K562 (cell line): Measurements from ENCODE around the gene DDX11. TPM values are rescaled to one million over a fixed set of nuclear protein-coding genes. Genes with fewer than 3 reads are reported as not detected.
"Not testable (repeated sequence)": the region's sequence is repeated elsewhere in the genome, so short reads cannot be mapped to it uniquely, and the experiment has no call there.

Experiments used
- ATAC-seq: fragments of 200-7000 bp; cut with Tn5 transposase; 3 replicates; pipeline ENCODE4 v1.9.1; 2020; ENCODE audit warnings: moderate library complexity
- Bru-seq: library from RNA; stranded (reverse); fragments of 400-500 nt; gene quantifications from one replicate; lab custom pipeline; 2021; lab: Mats Ljungman, UMichigan
- BruChase-seq, 2 experiments: library from RNA; stranded (reverse); fragments of 400-500 nt; gene quantifications; one replicate each; lab custom pipeline; 2021; lab: Mats Ljungman, UMichigan
- BruUV-seq: library from RNA; stranded (reverse); fragments of 400-500 nt; replicated peaks from 2 replicates; lab custom pipeline; 2021; lab: Mats Ljungman, UMichigan
- CTCF ChIA-PET: fragments of 300-600 bp; formaldehyde crosslinking; extraction: SDS; loops from one replicate; lab custom pipeline; 2021; ENCODE audit warnings: low intra/inter-chr PET ratio; lab: Yijun Ruan, JAX
- POLR2A ChIA-PET: fragments of 300-600, 350-650 bp; sonication (Branson Sonifier 250); formaldehyde crosslinking; extraction: SDS; loops from one replicate; lab custom pipeline; 2021; ENCODE audit warnings: antibody characterized with exemption, inconsistent platforms; lab: Yijun Ruan, JAX
- DNase-seq, 4 experiments: peaks; one replicate each; pipeline versions ENCODE4 v3.0.0 to v3.0.0-alpha.2; 2011 to 2018; ENCODE audit warnings: low spot score in 3 of 4, mixed read lengths in 3 of 4; ENCODE audit errors: extremely low read depth in 1 of 4
- FAIRE-seq: peaks from 2 replicates; lab custom pipeline; 2011; peaks lifted over from hg19 to GRCh38; lab: Jason Lieb, UNC
- H2AFZ ChIP-seq: 2 replicates; pipeline ENCODE4 v1.6.0; 2011; ENCODE audit warnings: low read depth, low read length, control low read depth, inconsistent platforms
- H3K27ac ChIP-seq: fragments of 200-600 bp; 3 replicates; pipeline ENCODE4 v1.8.0; 2011; ENCODE audit warnings: low read depth, mild to moderate bottlenecking, control low read depth, inconsistent platforms, low read length, moderate library complexity, mixed read lengths; ENCODE audit errors: extremely low read depth
- H3K27me3 ChIP-seq, 2 experiments: fragments of 300-600 bp in 1 of 2; 2 replicates in 1 of 2; 3 replicates in 1 of 2; pipeline versions ENCODE4 v1.6.0 to v1.8.0; 2011; ENCODE audit warnings: inconsistent platforms in 2 of 2, low read length in 2 of 2, mild to moderate bottlenecking in 1 of 2, mixed read lengths in 1 of 2, moderate library complexity in 1 of 2; ENCODE audit not compliant: control insufficient read depth in 2 of 2, insufficient read depth in 2 of 2
- H3K36me3 ChIP-seq: fragments of 300-600 bp; 3 replicates; pipeline ENCODE4 v1.8.0; 2011; ENCODE audit warnings: mild to moderate bottlenecking, low read length, inconsistent platforms; ENCODE audit not compliant: control insufficient read depth, insufficient read depth
- H3K4me1 ChIP-seq, 2 experiments: fragments of 200-600 bp in 1 of 2; replicated peaks in 1 of 2; 2 replicates in 1 of 2; 3 replicates in 1 of 2; pipeline versions ENCODE4 v1.5.1 to v1.8.0; 2011; ENCODE audit warnings: inconsistent platforms in 2 of 2, low read length in 2 of 2, mild to moderate bottlenecking in 1 of 2, mixed read lengths in 1 of 2, moderate library complexity in 1 of 2; ENCODE audit not compliant: control insufficient read depth in 2 of 2, insufficient read depth in 2 of 2
- H3K4me2 ChIP-seq: 2 replicates; pipeline ENCODE4 v1.6.1; 2011; ENCODE audit warnings: low read length, control low read depth, inconsistent platforms, mixed read lengths; ENCODE audit not compliant: insufficient read depth
- H3K4me3 ChIP-seq: fragments of 200-600 bp; sonication (generic), shearing (Covaris generic); 2 replicates; pipeline ENCODE4 v1.5.1; 2016; ENCODE audit warnings: control low read depth, inconsistent platforms
- H3K79me2 ChIP-seq: fragments of 200-600 bp; 3 replicates; pipeline ENCODE4 v1.8.0; 2011; ENCODE audit warnings: low read length, inconsistent platforms; ENCODE audit not compliant: control insufficient read depth, insufficient read depth
- H3K9ac ChIP-seq, 2 experiments: 2 replicates each; pipeline versions ENCODE4 v1.6.0 to v1.6.1; 2011; ENCODE audit warnings: low read depth in 2 of 2, low read length in 2 of 2, control low read depth in 1 of 2, inconsistent platforms in 1 of 2, mild to moderate bottlenecking in 1 of 2, mixed read lengths in 1 of 2; ENCODE audit not compliant: insufficient read depth in 1 of 2
- H3K9me1 ChIP-seq: one replicate; pipeline ENCODE4 v1.6.0; 2011; ENCODE audit warnings: inconsistent platforms, mild to moderate bottlenecking, low read length, moderate library complexity; ENCODE audit not compliant: control insufficient read depth, insufficient read depth
- H3K9me3 ChIP-seq: replicated peaks from 2 replicates; pipeline ENCODE4 v1.5.1; 2011; ENCODE audit warnings: low read depth, low read length, inconsistent platforms; ENCODE audit not compliant: control insufficient read depth, insufficient read depth
- H4K20me1 ChIP-seq: replicated peaks from 2 replicates; pipeline ENCODE4 v1.6.1; 2011; ENCODE audit warnings: low read length, inconsistent platforms, mixed read lengths; ENCODE audit not compliant: control insufficient read depth, insufficient read depth
- CBFA2T2 ChIP-seq: fragments of 450-650 bp; conservative IDR thresholded peaks from 2 replicates; pipeline ENCODE4 v1.6.1; 2017; ENCODE audit warnings: mild to moderate bottlenecking
- E2F1 ChIP-seq: sonication (generic); formaldehyde crosslinking; IDR thresholded peaks from 2 replicates; pipeline ENCODE4 v1.8.1; 2023; ENCODE audit warnings: mild to moderate bottlenecking, missing genetic modification reagents, moderate library complexity
- HNRNPLL ChIP-seq: fragments of 200-400 bp; formaldehyde crosslinking; IDR thresholded peaks from 2 replicates; pipeline ENCODE4 v1.6.1; 2017; ENCODE audit warnings: low read length, low read depth, mild to moderate bottlenecking; ENCODE audit not compliant: poor library complexity, severe bottlenecking
- MYC ChIP-seq, 2 experiments: fragments of 250-450 bp in 1 of 2; sonication (Bioruptor Pico) in 1 of 2; IDR thresholded peaks; 2 replicates each; pipeline versions ENCODE4 v1.5.1 to v1.6.1; 2012 to 2021; ENCODE audit warnings: low read depth in 2 of 2, borderline replicate concordance in 1 of 2, improper control_type of control experiment in 1 of 2, low read length in 1 of 2, mild to moderate bottlenecking in 1 of 2, moderate library complexity in 1 of 2
- SRF ChIP-seq, 2 experiments: fragments of 250-450, 450-650 bp in 1 of 2; sonication (Bioruptor Pico) in 1 of 2; sonication (generic) in 1 of 2; formaldehyde crosslinking; IDR thresholded peaks; 2 replicates each; pipeline versions ENCODE4 v1.5.0 to v1.5.1; 2020 to 2022; ENCODE audit warnings: mild to moderate bottlenecking in 1 of 2, missing genetic modification reagents in 1 of 2
- SUPT5H ChIP-seq: fragments of 450-650 bp; IDR thresholded peaks from 2 replicates; pipeline ENCODE4 v1.6.1; 2016
- TFAP4 ChIP-seq: sonication (generic); formaldehyde crosslinking; IDR thresholded peaks from 2 replicates; pipeline ENCODE4 v1.8.0; 2022; ENCODE audit warnings: missing genetic modification reagents, mild to moderate bottlenecking, moderate library complexity, borderline replicate concordance
- ZBTB7A ChIP-seq: IDR thresholded peaks from 2 replicates; pipeline ENCODE4 v1.6.1; 2011; ENCODE audit warnings: low read depth, mild to moderate bottlenecking, low read length, moderate library complexity, borderline replicate concordance; ENCODE audit not compliant: control insufficient read depth
- WGBS: fragments of 100-300 bp; shearing (Covaris generic); methylation state at CpG from one replicate; pipeline ENCODE4 v1.1.6; 2016; ENCODE audit warnings: low coverage, mixed read lengths; ENCODE audit not compliant: insufficient coverage; ENCODE audit errors: missing lambda C conversion rate; 5-methylcytosine and 5-hydroxymethylcytosine counted together
- in situ Hi-C: fragments of 300-500 bp; cut with MboI; formaldehyde crosslinking; loops from 4 replicates; pipeline ENCODE4 v1.15.0; 2018; ENCODE audit warnings: inconsistent platforms, mixed read lengths
- intact Hi-C: fragments of 100-400 bp; cut with micrococcal nuclease; formaldehyde crosslinking; loops from 2 replicates; pipeline ENCODE4 v1.14.2; 2022
- long read RNA-seq, 3 experiments: library from polyadenylated mRNA in 2 of 3; library from RNA in 1 of 3; unstranded in 2 of 3; stranded (forward) in 1 of 3; transcript quantifications; one replicate each; pipeline ENCODE4 v2.0.0, GENCODE V29; 2019 to 2022
- polyA minus RNA-seq, 3 experiments: library from RNA; depleted of rRNA, polyadenylated mRNA; stranded (reverse); fragments of >200 nt; gene quantifications; 2 replicates each; pipeline ENCODE4 v1.2.3, GENCODE V29; 2011
- polyA plus RNA-seq, 8 experiments: library from polyadenylated mRNA; depleted of rRNA in 4 of 8; stranded (reverse) in 5 of 8; unstranded in 3 of 8; fragments of >200 nt; fragmentation: Nextera tagmentation in 2 of 8; fragmentation: Illumina TruSeq in 1 of 8; extraction: Ambion mirVana in 2 of 8; extraction: Trizol in 1 of 8; gene quantifications; 2 replicates each; pipeline versions ENCODE4 v1.2.1 to v1.2.3, GENCODE V29; 2011 to 2014; ENCODE audit warnings: inconsistent platforms in 1 of 8, missing spikeins in 1 of 8
- total RNA-seq, 7 experiments: library from RNA; depleted of rRNA in 6 of 7; stranded (reverse); fragments of >200 nt in 6 of 7; fragmentation: Illumina TruSeq in 2 of 7; extraction: Trizol in 2 of 7; gene quantifications; 2 replicates each; pipeline versions ENCODE4 v1.2.1 to v1.2.3, GENCODE V29; 2011 to 2021; ENCODE audit warnings: low replicate concordance in 1 of 7
- TF ChIP-seq, protein P1 (sequence below), 2 experiments: fragments of 450-650 bp; conservative IDR thresholded peaks; 2 replicates each; pipeline ENCODE4 v1.6.1; 2017; ENCODE audit warnings: mild to moderate bottlenecking in 2 of 2, moderate library complexity in 2 of 2

Gene DDX11
- total RNA-seq (2011; cell fraction: chromatin; rRNA removed; ENCODE audit: low replicate concordance): 399 and 677 TPM in 2 replicates
- 337 and 381 TPM in 2 replicates for total RNA-seq (2011; cell fraction: nucleolus; rRNA removed)
- 261 and 283 TPM in 2 replicates for total RNA-seq (2011; cell fraction: nucleoplasm; rRNA removed)
- total RNA-seq (2014; rRNA removed): 47.6 and 52.0 TPM in 2 replicates
- total RNA-seq (2014; rRNA removed; fragmentation: Illumina TruSeq; extraction: Trizol): 29.9 and 30.0 TPM in 2 replicates
- 35.3 and 37.5 TPM in 2 replicates for total RNA-seq (2015; rRNA removed; fragmentation: Illumina TruSeq; extraction: Trizol)
- total RNA-seq (2021): 88.9 and 93.2 TPM in 2 replicates
- polyA plus RNA-seq (2011; rRNA removed): 47.1 and 55.0 TPM in 2 replicates
- 29.8 and 31.9 TPM in 2 replicates for polyA plus RNA-seq (2011; cell fraction: cytosol; rRNA removed)
- polyA plus RNA-seq (2011; cell fraction: nucleus; rRNA removed): 348 and 459 TPM in 2 replicates
- polyA plus RNA-seq (2012): 57.0 and 73.6 TPM in 2 replicates
- 42.5 and 45.3 TPM in 2 replicates for polyA plus RNA-seq (2014; fragmentation: Illumina TruSeq; extraction: Trizol)
- 1 to 10 TPM; 3.6 to 5.5 TPM for polyA plus RNA-seq (2014; fragmentation: Nextera tagmentation; extraction: Ambion mirVana)
- polyA plus RNA-seq (2014; rRNA removed): 70.7 and 73.1 TPM in 2 replicates
- polyA minus RNA-seq (2011; rRNA and poly(A)+ RNA removed): 53.7 and 55.3 TPM in 2 replicates
- 22.5 and 25.8 TPM in 2 replicates for polyA minus RNA-seq (2011; cell fraction: cytosol; rRNA and poly(A)+ RNA removed)
- polyA minus RNA-seq (2011; cell fraction: nucleus; rRNA and poly(A)+ RNA removed): 140 and 145 TPM in 2 replicates
- Bru-seq, nascent RNA: percentile 82 among the genes with signal in this experiment
- percentile 75 among the genes with signal in this experiment for BruChase-seq, experiment 1, labeled RNA remaining after a 2-hour chase
- BruChase-seq, experiment 2, labeled RNA remaining after a 6-hour chase: percentile 81 among the genes with signal in this experiment
- long read RNA-seq, experiment 1, transcript DDX11-223 (27 exons, 3,079 nt): major isoform, 26 of 130 reads
- long read RNA-seq, experiment 1, partial matches to known transcripts: 62 of 130 reads
- long read RNA-seq, experiment 1, other reads (novel, unspliced or antisense): 41 of 130 reads
- long read RNA-seq, experiment 2, transcript DDX11-223 (27 exons, 3,079 nt): major isoform, 5 of 43 reads
- long read RNA-seq, experiment 2, partial matches to known transcripts: 21 of 43 reads
- long read RNA-seq, experiment 2, other reads (novel, unspliced or antisense): 17 of 43 reads
- long read RNA-seq, experiment 3, partial matches to known transcripts: 4 of 9 reads
- long read RNA-seq, experiment 3, other reads (novel, unspliced or antisense): 3 of 9 reads

- CTCF ChIA-PET; TF ChIP-seq MYC (CRISPR knock-in tag; IDR thresholded peaks at IDR 0.05; ENCODE audit: borderline replicate concordance, low read depth): not testable (repeated sequence)
- ATAC-seq: peak; percentile 94
- POLR2A ChIA-PET: interaction anchor here (1.2 kb wide), 1 partner anchor 15 kb away, joined by 3 read pairs; no protein-coding TSS in a partner anchor
- peak; percentile 72 for TF ChIP-seq SUPT5H
- TF ChIP-seq, protein P1, sequence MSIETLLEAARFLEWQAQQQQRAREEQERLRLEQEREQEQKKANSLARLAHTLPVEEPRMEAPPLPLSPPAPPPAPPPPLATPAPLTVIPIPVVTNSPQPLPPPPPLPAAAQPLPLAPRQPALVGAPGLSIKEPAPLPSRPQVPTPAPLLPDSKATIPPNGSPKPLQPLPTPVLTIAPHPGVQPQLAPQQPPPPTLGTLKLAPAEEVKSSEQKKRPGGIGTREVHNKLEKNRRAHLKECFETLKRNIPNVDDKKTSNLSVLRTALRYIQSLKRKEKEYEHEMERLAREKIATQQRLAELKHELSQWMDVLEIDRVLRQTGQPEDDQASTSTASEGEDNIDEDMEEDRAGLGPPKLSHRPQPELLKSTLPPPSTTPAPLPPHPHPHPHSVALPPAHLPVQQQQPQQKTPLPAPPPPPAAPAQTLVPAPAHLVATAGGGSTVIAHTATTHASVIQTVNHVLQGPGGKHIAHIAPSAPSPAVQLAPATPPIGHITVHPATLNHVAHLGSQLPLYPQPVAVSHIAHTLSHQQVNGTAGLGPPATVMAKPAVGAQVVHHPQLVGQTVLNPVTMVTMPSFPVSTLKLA (conservative IDR thresholded peaks at IDR 0.05): peak in 1 of 2 experiments; percentile 73
- TF ChIP-seq HNRNPLL: peak; percentile 66
- TF ChIP-seq SRF (CRISPR knock-in tag; IDR thresholded peaks at IDR 0.05): 0 out of 4 replicates have a peak, but pooled peaks of 1 of the 2 experiments have one; percentile 16
- peak; percentile 45; the same call in 1 of the 2 replicates for TF ChIP-seq ZBTB7A
- peak; percentile 89 for TF ChIP-seq TFAP4 (CRISPR knock-in tag)
- peak; percentile 91; the same call in 1 of the 2 replicates for TF ChIP-seq E2F1 (CRISPR knock-in tag)
- TF ChIP-seq MYC (IDR thresholded peaks at IDR 0.05; ENCODE audit: low read depth, low read length): peak; percentile 69
- TF ChIP-seq CBFA2T2: peak; percentile 22
These were observed at the start of gene DDX11 for GRCh38 chr12:31073527-31074332. Gene DDX11, plus strand, starts transcription at chr12:31073860. Its CDS starts 4,534 bp downstream, at chr12:31078394.

More at GRCh38 chr12:31073527-31074332, at the start of gene DDX11:
- FAIRE-seq: peak; percentile 35
- H4K20me1 ChIP-seq, H3K27me3 ChIP-seq, H3K4me1 ChIP-seq, intact Hi-C loops, H3K9me3 ChIP-seq, H3K9me1 ChIP-seq, H3K36me3 ChIP-seq, in situ Hi-C loops: not testable (repeated sequence)
- peak within 1 kb of the TSS; percentile 83 for H3K27ac ChIP-seq
- peak within 1 kb of the TSS; percentile 81 to 93 for H3K9ac ChIP-seq
- TSS peak; percentile 66 for BruUV-seq
- DNase-seq: peak; percentile 91 to 95 (median 92)
- H3K4me3 ChIP-seq: peak within 1 kb of the TSS; percentile 61
- peak within 1 kb of the TSS; percentile 87 for H3K4me2 ChIP-seq
- H2AFZ ChIP-seq: peak within 1 kb of the TSS; percentile 78
- H3K79me2 ChIP-seq: peaks cover 34% of the 10 kb centered on the region
- 1% methylated on average over 58 of the region's 58 CpGs for WGBS
